H9 (cell line): ENCODE measurements around the gene ABLIM1. TPM values are rescaled to one million over a fixed set of nuclear protein-coding genes. Genes with fewer than 3 reads are reported as not detected.

Experiments
- DNase-seq: peaks from one replicate; pipeline ENCODE4 v3.0.0-alpha.2; 2017
- H2AFZ ChIP-seq: one replicate; pipeline ENCODE4 v1.6.1; 2013; ENCODE audit warnings: mild to moderate bottlenecking, low read length, control low read depth, moderate library complexity
- H2AK5ac ChIP-seq: 2 replicates; pipeline ENCODE4 v1.6.1; 2013; ENCODE audit warnings: low read length, control low read depth, mixed read lengths; ENCODE audit not compliant: insufficient read length
- H2BK120ac ChIP-seq: one replicate; pipeline ENCODE4 v1.6.1; 2013; ENCODE audit warnings: low read depth, mild to moderate bottlenecking, low read length, control low read depth, inconsistent platforms; ENCODE audit not compliant: poor library complexity, severe bottlenecking
- H2BK12ac ChIP-seq: 2 replicates; pipeline ENCODE4 v1.6.1; 2013; ENCODE audit warnings: low read length, control low read depth, mixed read lengths, low read depth; ENCODE audit not compliant: insufficient read length
- H2BK15ac ChIP-seq: 2 replicates; pipeline ENCODE4 v1.6.1; 2013; ENCODE audit warnings: low read depth, low read length, control low read depth
- H2BK20ac ChIP-seq: one replicate; pipeline ENCODE4 v1.6.1; 2013; ENCODE audit warnings: low read depth, mild to moderate bottlenecking, low read length, control low read depth, inconsistent platforms; ENCODE audit not compliant: poor library complexity, severe bottlenecking
- H2BK5ac ChIP-seq: 2 replicates; pipeline ENCODE4 v1.6.1; 2013; ENCODE audit warnings: low read length, control low read depth, mixed read lengths; ENCODE audit not compliant: insufficient read length
- H3K14ac ChIP-seq: 2 replicates; pipeline ENCODE4 v1.6.1; 2013; ENCODE audit warnings: low read length, control low read depth; ENCODE audit not compliant: insufficient read depth
- H3K18ac ChIP-seq: 2 replicates; pipeline ENCODE4 v1.6.1; 2013; ENCODE audit warnings: low read depth, mild to moderate bottlenecking, mixed read lengths, low read length, control low read depth; ENCODE audit not compliant: insufficient read length
- H3K23ac ChIP-seq: 2 replicates; pipeline ENCODE4 v1.6.1; 2013; ENCODE audit warnings: low read length, control low read depth, mixed read lengths, low read depth; ENCODE audit not compliant: insufficient read length
- H3K23me2 ChIP-seq: 2 replicates; pipeline ENCODE4 v1.6.1; 2013; ENCODE audit warnings: low read depth, mild to moderate bottlenecking, mixed read lengths, low read length, control low read depth; ENCODE audit not compliant: insufficient read length, poor library complexity, severe bottlenecking
- H3K27ac ChIP-seq: 2 replicates; pipeline ENCODE4 v1.5.1; 2013; ENCODE audit warnings: low read length, control low read depth, mixed read lengths, low read depth; ENCODE audit not compliant: insufficient read length
- H3K27me3 ChIP-seq: 2 replicates; pipeline ENCODE4 v1.6.1; 2013; ENCODE audit warnings: low read length, control low read depth, inconsistent platforms; ENCODE audit not compliant: insufficient read depth
- H3K4ac ChIP-seq: 2 replicates; pipeline ENCODE4 v1.6.1; 2013; ENCODE audit warnings: low read depth, mild to moderate bottlenecking, control low read depth, inconsistent platforms, low read length, moderate library complexity
- H3K4me1 ChIP-seq: 2 replicates; pipeline ENCODE4 v1.6.1; 2013; ENCODE audit warnings: low read length, control low read depth, inconsistent platforms; ENCODE audit not compliant: insufficient read depth
- H3K4me2 ChIP-seq: 2 replicates; pipeline ENCODE4 v1.6.1; 2013; ENCODE audit warnings: low read length, control low read depth, mixed read lengths; ENCODE audit not compliant: insufficient read length, insufficient read depth
- H3K56ac ChIP-seq: 2 replicates; pipeline ENCODE4 v1.6.1; 2013; ENCODE audit warnings: low read depth, mild to moderate bottlenecking, mixed read lengths, low read length, control low read depth; ENCODE audit not compliant: insufficient read length
- H3K79me1 ChIP-seq: 2 replicates; pipeline ENCODE4 v1.6.1; 2013; ENCODE audit warnings: low read depth, mild to moderate bottlenecking, moderate library complexity, low read length, control low read depth, inconsistent platforms; ENCODE audit not compliant: insufficient read depth, poor library complexity, severe bottlenecking
- H3K79me2 ChIP-seq: 2 replicates; pipeline ENCODE4 v1.6.1; 2013; ENCODE audit warnings: low read length, control low read depth, inconsistent platforms; ENCODE audit not compliant: insufficient read depth
- H3K9ac ChIP-seq: 2 replicates; pipeline ENCODE4 v1.6.1; 2013; ENCODE audit warnings: low read length, control low read depth, mixed read lengths; ENCODE audit not compliant: insufficient read length; ENCODE audit errors: extremely low read depth
- H3K9me3 ChIP-seq: one replicate; pipeline ENCODE4 v1.6.1; 2013; ENCODE audit warnings: low read depth, low read length, inconsistent platforms; ENCODE audit not compliant: control insufficient read depth
- H3T11ph ChIP-seq: one replicate; pipeline ENCODE4 v1.6.1; 2013; ENCODE audit warnings: mild to moderate bottlenecking, low read length, control low read depth, inconsistent platforms
- H4K20me1 ChIP-seq: one replicate; pipeline ENCODE4 v1.6.1; 2013; ENCODE audit not compliant: control insufficient read depth, insufficient read length, insufficient read depth
- H4K5ac ChIP-seq: 2 replicates; pipeline ENCODE4 v1.6.1; 2013; ENCODE audit warnings: low read depth, mild to moderate bottlenecking, mixed read lengths, low read length, control low read depth; ENCODE audit not compliant: insufficient read length
- H4K8ac ChIP-seq: replicated peaks from 2 replicates; pipeline ENCODE4 v1.6.1; 2013; ENCODE audit warnings: low read length, control low read depth, mixed read lengths, low read depth; ENCODE audit not compliant: insufficient read length
- H4K91ac ChIP-seq: 2 replicates; pipeline ENCODE4 v1.6.1; 2013; ENCODE audit warnings: low read depth, mild to moderate bottlenecking, moderate library complexity, mixed read lengths, low read length, control low read depth; ENCODE audit not compliant: insufficient read length
- H3K27ac Mint-ChIP-seq, 3 experiments: 2 replicates in 2 of 3; 3 replicates in 1 of 3; pipeline ENCODE4 v1.8.0; 2020 to 2021; ENCODE audit warnings: mixed read lengths in 3 of 3, mild to moderate bottlenecking in 1 of 3, moderate library complexity in 1 of 3
- H3K27me3 Mint-ChIP-seq: 2 replicates; pipeline ENCODE4 v1.8.0; 2021; ENCODE audit warnings: low read depth, mild to moderate bottlenecking, moderate library complexity, mixed read lengths
- H3K36me3 Mint-ChIP-seq, 3 experiments: 2 replicates in 2 of 3; 3 replicates in 1 of 3; pipeline ENCODE4 v1.8.0; 2020 to 2021; ENCODE audit warnings: low read depth in 3 of 3, mixed read lengths in 3 of 3; ENCODE audit not compliant: insufficient read depth in 1 of 3
- H3K4me1 Mint-ChIP-seq, 2 experiments: 2 replicates each; pipeline ENCODE4 v1.8.0; 2020; ENCODE audit warnings: mixed read lengths in 2 of 2
- H3K4me3 Mint-ChIP-seq, 2 experiments: 2 replicates in 1 of 2; 3 replicates in 1 of 2; pipeline ENCODE4 v1.8.0; 2020 to 2021; ENCODE audit warnings: mild to moderate bottlenecking in 2 of 2, mixed read lengths in 2 of 2, moderate library complexity in 1 of 2
- H3K9me3 Mint-ChIP-seq, 2 experiments: 2 replicates in 1 of 2; 3 replicates in 1 of 2; pipeline ENCODE4 v1.8.0; 2020; ENCODE audit warnings: mild to moderate bottlenecking in 2 of 2, mixed read lengths in 2 of 2, moderate library complexity in 1 of 2
- WGBS: extraction: QIAGEN DNeasy Blood & Tissue Kit; methylation state at CpG from one replicate; pipeline ENCODE4 v1.1.7; 2013; ENCODE audit warnings: missing lambda C conversion rate, low lambda C conversion rate, mixed read lengths; ENCODE audit not compliant: insufficient read length; ENCODE audit errors: extremely low coverage; 5-methylcytosine and 5-hydroxymethylcytosine counted together
- total RNA-seq: library from RNA; stranded (reverse); gene quantifications from 2 replicates; pipeline ENCODE4 v1.2.1, GENCODE V29; 2021
- TF ChIP-seq, protein P1 (sequence below): fragments of 200-600 bp; sonication (generic); conservative IDR thresholded peaks from 3 replicates; pipeline ENCODE4 v1.8.0; 2021; ENCODE audit warnings: antibody characterized with exemption, mild to moderate bottlenecking

ABLIM1 gene
- total RNA-seq, 1 experiment from 2014 or later, result 32.1 TPM

DNA sequence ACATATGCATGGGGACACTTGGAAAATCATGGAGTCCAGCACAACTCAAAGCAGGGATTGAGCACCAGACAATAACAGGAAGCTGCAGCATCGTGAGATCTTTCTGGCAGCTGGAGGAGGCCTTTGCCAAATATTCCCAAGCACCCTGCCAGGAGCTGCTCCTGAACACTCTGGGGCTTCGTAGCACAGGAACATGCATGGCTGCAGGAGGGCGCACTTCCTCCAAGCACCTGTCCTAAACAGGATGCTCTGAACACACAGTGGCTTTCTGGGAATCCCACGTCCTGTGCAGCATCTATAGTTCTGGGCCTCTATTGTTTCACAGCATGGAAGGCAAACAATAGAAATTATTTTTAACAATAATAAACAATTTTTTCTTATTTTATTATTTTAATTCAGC, 4.1 kb downstream of the ABLIM1 start:
- H3K4me1 Mint-ChIP-seq, result no peaks in the 10 kb centered on the region
- H3K27ac ChIP-seq, result no peak overlapping the region
- H3K23ac ChIP-seq, result no peak overlapping the region
- H3K79me1 ChIP-seq, result no peaks in the 10 kb centered on the region
- no peak overlapping the region for H4K91ac ChIP-seq
- H3K9me3 Mint-ChIP-seq, result no peaks in the 10 kb centered on the region
- H3K79me2 ChIP-seq, result no peaks in the 10 kb centered on the region
- H3K4me2 ChIP-seq, result no peak overlapping the region
- no peak overlapping the region for H3K18ac ChIP-seq
- no peak for DNase-seq
- H3K23me2 ChIP-seq, result no peaks in the 10 kb centered on the region
- no peak overlapping the region for H3K4ac ChIP-seq
- no peak overlapping the region for H3K27ac Mint-ChIP-seq
- H3K9me3 ChIP-seq, result no peaks in the 10 kb centered on the region
- H2BK5ac ChIP-seq, result no peak overlapping the region
- H3K56ac ChIP-seq, result no peak overlapping the region
- no peak overlapping the region for H3K4me3 Mint-ChIP-seq
- no peak overlapping the region for H2BK15ac ChIP-seq
- no peak overlapping the region for H2BK120ac ChIP-seq
- H4K8ac ChIP-seq, result no peak overlapping the region
- no peaks in the 10 kb centered on the region for H3K27me3 Mint-ChIP-seq
- no peak overlapping the region for H2BK12ac ChIP-seq
- H3T11ph ChIP-seq, result no peak overlapping the region
- H3K27me3 ChIP-seq, result no peaks in the 10 kb centered on the region
- H4K5ac ChIP-seq, result no peak overlapping the region
- no peaks in the 10 kb centered on the region for H4K20me1 ChIP-seq
- H2BK20ac ChIP-seq, result no peak overlapping the region
- no peak overlapping the region for H2AFZ ChIP-seq
- no peak overlapping the region for H2AK5ac ChIP-seq
- no peak overlapping the region for H3K14ac ChIP-seq
- H3K36me3 Mint-ChIP-seq, result no peaks in the 10 kb centered on the region
- WGBS, result no CpG with 5 or more reads among the region's 4 CpGs
- H3K9ac ChIP-seq, result no peak overlapping the region
- H3K4me1 ChIP-seq, result no peaks in the 10 kb centered on the region
- TF ChIP-seq, protein P1, sequence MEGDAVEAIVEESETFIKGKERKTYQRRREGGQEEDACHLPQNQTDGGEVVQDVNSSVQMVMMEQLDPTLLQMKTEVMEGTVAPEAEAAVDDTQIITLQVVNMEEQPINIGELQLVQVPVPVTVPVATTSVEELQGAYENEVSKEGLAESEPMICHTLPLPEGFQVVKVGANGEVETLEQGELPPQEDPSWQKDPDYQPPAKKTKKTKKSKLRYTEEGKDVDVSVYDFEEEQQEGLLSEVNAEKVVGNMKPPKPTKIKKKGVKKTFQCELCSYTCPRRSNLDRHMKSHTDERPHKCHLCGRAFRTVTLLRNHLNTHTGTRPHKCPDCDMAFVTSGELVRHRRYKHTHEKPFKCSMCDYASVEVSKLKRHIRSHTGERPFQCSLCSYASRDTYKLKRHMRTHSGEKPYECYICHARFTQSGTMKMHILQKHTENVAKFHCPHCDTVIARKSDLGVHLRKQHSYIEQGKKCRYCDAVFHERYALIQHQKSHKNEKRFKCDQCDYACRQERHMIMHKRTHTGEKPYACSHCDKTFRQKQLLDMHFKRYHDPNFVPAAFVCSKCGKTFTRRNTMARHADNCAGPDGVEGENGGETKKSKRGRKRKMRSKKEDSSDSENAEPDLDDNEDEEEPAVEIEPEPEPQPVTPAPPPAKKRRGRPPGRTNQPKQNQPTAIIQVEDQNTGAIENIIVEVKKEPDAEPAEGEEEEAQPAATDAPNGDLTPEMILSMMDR, result no peak
